Left ventricle myocardium superior (tissue), 1 donor: ENCODE results near the gene MAPK12. TPM values are rescaled to one million over a fixed set of nuclear protein-coding genes. Genes with fewer than 3 reads are reported as not detected.
"Not testable (repeated sequence)": the region's sequence is repeated elsewhere in the genome, so short reads cannot be mapped to it uniquely, and the experiment has no call there.

Source experiments
- ATAC-seq: fragments of 200-7000 bp; cut with Tn5 transposase; one replicate; pipeline ENCODE4 v1.9.1; 2020; ENCODE audit warnings: mild to moderate bottlenecking, moderate library complexity
- DNase-seq: peaks from one replicate; pipeline ENCODE4 v3.0.0-alpha.2; 2020
- intact Hi-C: fragments of 100-400 bp; cut with micrococcal nuclease; formaldehyde crosslinking; loops from one replicate; pipeline ENCODE4 v1.11.0; 2022
- total RNA-seq: library from RNA; stranded (reverse); fragmentation: NEBNext Ultra II Directional; extraction: Animal tissue kit (Norgen Biotek cat#: 25700); gene quantifications from one replicate; pipeline ENCODE4 v1.2.1, GENCODE V29; 2021
- donor health status: DM: no; HTN: yes; CAD: no; lungs with severe emphysema.

The MAPK12 gene
- total RNA-seq, 1 donor from 2014 or later = 15.8 TPM

- DNase-seq (no peak), ATAC-seq (no peak)
- intact Hi-C loops = no loop called here
These were observed 24.2 kb upstream of the MAPK12 start for GRCh38 chr22:50285568-50286229.

- no peak for ATAC-seq
- intact Hi-C loops = no loop called here
- DNase-seq = no peak
These were observed 23.0 kb upstream of the MAPK12 start for GRCh38 chr22:50284479-50284878.

- intact Hi-C loops = no loop called here
- DNase-seq (no peak), ATAC-seq (no peak)
These were observed 22.3 kb upstream of the MAPK12 start for GRCh38 chr22:50283821-50284220.

- DNase-seq = no peak
- intact Hi-C loops = no loop called here
- ATAC-seq = peak; percentile 37
These were observed 21.1 kb upstream of the MAPK12 start for GRCh38 chr22:50282361-50283155.

- intact Hi-C loops = no loop called here
- peak; percentile 78 for DNase-seq
- ATAC-seq = peak; percentile 74
These were observed 20.5 kb upstream of the MAPK12 start for GRCh38 chr22:50281957-50282356.

GRCh38 chr22:50281384-50281760 is 19.9 kb upstream of the MAPK12 start:
- DNase-seq = no peak
- intact Hi-C loops = no loop called here
- no peak for ATAC-seq

GRCh38 chr22:50280708-50281383 is 19.4 kb upstream of the MAPK12 start:
- no peak for DNase-seq
- no peak for ATAC-seq
- intact Hi-C loops = no loop called here

- ATAC-seq = no peak
- intact Hi-C loops = no loop called here
- DNase-seq = no peak
These were observed 18.7 kb upstream of the MAPK12 start for GRCh38 chr22:50280022-50280707.

- DNase-seq = no peak
- intact Hi-C loops = loop anchor here (10.0 kb wide), 1 partner anchor 46 kb away; the partner anchor contains the start of gene DENND6B
These were observed 17.6 kb upstream of the MAPK12 start for GRCh38 chr22:50278956-50279619.

GRCh38 chr22:50278461-50278860 is 17.0 kb upstream of the MAPK12 start:
- intact Hi-C loops = loop anchor here (10.0 kb wide), 1 partner anchor 46 kb away; the partner anchor contains the start of gene DENND6B
- DNase-seq (no peak), ATAC-seq (no peak)

More at GRCh38 chr22:50278956-50279619, 17.6 kb upstream of the MAPK12 start:
- ATAC-seq = no peak

GRCh38 chr22:50277761-50278160 is 16.3 kb upstream of the MAPK12 start:
- DNase-seq (no peak), ATAC-seq (no peak)
- intact Hi-C loops = loop anchor here (10.0 kb wide), 1 partner anchor 47 kb away; the partner anchor contains the start of gene DENND6B

- DNase-seq (peak; percentile 82), ATAC-seq (peak; percentile 87)
- intact Hi-C loops = loop anchor here (10.0 kb wide), 1 partner anchor 49 kb away; the partner anchor contains the start of gene DENND6B
These were observed 14.7 kb upstream of the MAPK12 start for GRCh38 chr22:50276143-50276542.

- no peak for ATAC-seq
- no peak for DNase-seq
- intact Hi-C loops = loop anchor here (10.0 kb wide), 1 partner anchor 49 kb away; the partner anchor contains the start of gene DENND6B
These were observed 13.9 kb upstream of the MAPK12 start for GRCh38 chr22:50275181-50276055.

GRCh38 chr22:50274771-50275170 is 13.3 kb upstream of the MAPK12 start:
- intact Hi-C loops = loop anchor here (10.0 kb wide), 1 partner anchor 50 kb away; the partner anchor contains the start of gene DENND6B
- no peak for DNase-seq
- no peak for ATAC-seq

- peak; percentile 74 for DNase-seq
- peak; percentile 36 for ATAC-seq
- intact Hi-C loops = loop anchor here (10.0 kb wide), 1 partner anchor 50 kb away; the partner anchor contains the start of gene DENND6B
These were observed 12.8 kb upstream of the MAPK12 start for GRCh38 chr22:50274311-50274710.

- ATAC-seq, DNase-seq: not testable (repeated sequence)
- intact Hi-C loops = loop anchor here (10.0 kb wide), 1 partner anchor 51 kb away; the partner anchor contains the start of gene DENND6B
These were observed 12.3 kb upstream of the MAPK12 start for GRCh38 chr22:50273781-50274180.

GRCh38 chr22:50273352-50273751 is 11.9 kb upstream of the MAPK12 start:
- not testable (repeated sequence) for DNase-seq, ATAC-seq
- intact Hi-C loops = loop anchor here (10.0 kb wide), 1 partner anchor 51 kb away; the partner anchor contains the start of gene DENND6B
